Suprapubic skin (tissue), 4 donors: ENCODE measurements around the gene SIT1.

Source experiments
- EP300 ChIP-seq: sonication (generic); formaldehyde crosslinking; IDR thresholded peaks from one replicate; pipeline ENCODE4 v1.6.1; 2017; ENCODE audit warnings: antibody characterized with exemption
- POLR2A ChIP-seq, 2 donors: fragments of 450-650 bp; IDR thresholded peaks; one replicate each; pipeline ENCODE4 v1.6.1; 2017; ENCODE audit warnings: antibody characterized with exemption in 2 of 2, mild to moderate bottlenecking in 2 of 2, moderate library complexity in 2 of 2
- POLR2AphosphoS5 ChIP-seq, 3 donors: sonication (generic); formaldehyde crosslinking; IDR thresholded peaks; one replicate each; pipeline ENCODE4 v1.6.1; 2017; ENCODE audit warnings: antibody characterized with exemption in 3 of 3
- TF ChIP-seq, protein P1 (sequence below), 2 donors: fragments of 200-600 bp in 1 of 2; fragments of 450-650 bp in 1 of 2; sonication (generic) in 1 of 2; IDR thresholded peaks; one replicate each; pipeline ENCODE4 v1.5.1; 2016 to 2019; ENCODE audit warnings: antibody characterized with exemption in 2 of 2, mild to moderate bottlenecking in 1 of 2, moderate library complexity in 1 of 2

DNA sequence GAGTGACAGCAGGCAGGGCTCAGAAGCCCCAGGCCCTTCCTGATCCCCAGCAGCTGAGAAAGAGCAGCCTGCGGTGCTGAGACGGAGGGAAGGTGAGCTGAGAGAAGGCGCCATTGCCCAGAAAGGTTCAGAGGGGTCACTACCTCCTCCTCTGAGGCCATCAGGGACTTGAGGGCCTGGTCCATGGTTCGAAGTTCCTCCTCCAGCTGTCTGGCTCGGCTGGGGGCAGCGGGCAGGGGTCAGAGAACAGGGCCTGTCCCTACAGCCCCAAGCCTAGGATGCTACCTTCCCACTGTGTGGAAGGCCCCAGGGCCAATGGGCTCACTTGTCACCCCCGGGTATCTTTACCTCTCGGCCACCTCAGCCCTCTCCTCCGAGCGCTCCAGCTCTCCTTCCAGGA, 34.2 kb upstream of the SIT1 start:
- TF ChIP-seq, protein P1, sequence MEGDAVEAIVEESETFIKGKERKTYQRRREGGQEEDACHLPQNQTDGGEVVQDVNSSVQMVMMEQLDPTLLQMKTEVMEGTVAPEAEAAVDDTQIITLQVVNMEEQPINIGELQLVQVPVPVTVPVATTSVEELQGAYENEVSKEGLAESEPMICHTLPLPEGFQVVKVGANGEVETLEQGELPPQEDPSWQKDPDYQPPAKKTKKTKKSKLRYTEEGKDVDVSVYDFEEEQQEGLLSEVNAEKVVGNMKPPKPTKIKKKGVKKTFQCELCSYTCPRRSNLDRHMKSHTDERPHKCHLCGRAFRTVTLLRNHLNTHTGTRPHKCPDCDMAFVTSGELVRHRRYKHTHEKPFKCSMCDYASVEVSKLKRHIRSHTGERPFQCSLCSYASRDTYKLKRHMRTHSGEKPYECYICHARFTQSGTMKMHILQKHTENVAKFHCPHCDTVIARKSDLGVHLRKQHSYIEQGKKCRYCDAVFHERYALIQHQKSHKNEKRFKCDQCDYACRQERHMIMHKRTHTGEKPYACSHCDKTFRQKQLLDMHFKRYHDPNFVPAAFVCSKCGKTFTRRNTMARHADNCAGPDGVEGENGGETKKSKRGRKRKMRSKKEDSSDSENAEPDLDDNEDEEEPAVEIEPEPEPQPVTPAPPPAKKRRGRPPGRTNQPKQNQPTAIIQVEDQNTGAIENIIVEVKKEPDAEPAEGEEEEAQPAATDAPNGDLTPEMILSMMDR (IDR thresholded peaks at IDR 0.05), result no peak
- no peak for TF ChIP-seq POLR2A (IDR thresholded peaks at IDR 0.05)
- TF ChIP-seq POLR2AphosphoS5 (IDR thresholded peaks at IDR 0.05), result no peak
- no peak for TF ChIP-seq EP300
